HepG2 (cell line): ENCODE results near the gene PROC. TPM values are rescaled to one million over a fixed set of nuclear protein-coding genes. Genes with fewer than 3 reads are reported as not detected.

Source experiments
- ATAC-seq: fragments of 200-7000 bp; cut with Tn5 transposase; 3 replicates; pipeline ENCODE4 v1.9.1; 2020; ENCODE audit warnings: mild to moderate bottlenecking, moderate library complexity
- BruUV-seq: library from RNA; stranded (reverse); fragments of 400-500 nt; replicated peaks from 2 replicates; lab custom pipeline; 2021; lab: Mats Ljungman, UMichigan
- CTCF ChIA-PET: fragments of 300-600 bp; formaldehyde crosslinking; extraction: SDS; loops from one replicate; lab custom pipeline; 2021; ENCODE audit warnings: low total read pairs, inconsistent platforms, low intra/inter-chr PET ratio; lab: Yijun Ruan, JAX
- POLR2A ChIA-PET: fragments of 350-600 bp; sonication (Branson Sonifier 250); formaldehyde crosslinking; loops from one replicate; lab custom pipeline; 2020; ENCODE audit warnings: antibody characterized with exemption, inconsistent platforms; lab: Yijun Ruan, JAX
- DNase-seq: peaks from one replicate; pipeline ENCODE4 v3.0.0-alpha.2; 2015; ENCODE audit warnings: low spot score
- FAIRE-seq: peaks from 3 replicates; lab custom pipeline; 2011; peaks lifted over from hg19 to GRCh38; lab: Jason Lieb, UNC
- H2AFZ ChIP-seq: one replicate; pipeline ENCODE4 v1.6.1; 2011; ENCODE audit warnings: low read length, inconsistent platforms
- H3K27ac ChIP-seq: fragments of 300-600 bp; 3 replicates; pipeline ENCODE4 v1.8.0; 2011; ENCODE audit warnings: mixed run types, mild to moderate bottlenecking, mixed read lengths, low read length, inconsistent platforms; ENCODE audit not compliant: insufficient read depth; ENCODE audit errors: extremely low read length
- H3K27me3 ChIP-seq, 2 experiments: fragments of 200-600 bp in 1 of 2; 2 replicates in 1 of 2; 3 replicates in 1 of 2; pipeline versions ENCODE4 v1.6.0 to v1.8.0; 2011; ENCODE audit warnings: low read length in 2 of 2, mild to moderate bottlenecking in 2 of 2, moderate library complexity in 2 of 2, inconsistent platforms in 1 of 2; ENCODE audit not compliant: insufficient read depth in 2 of 2, control insufficient read depth in 1 of 2
- H3K36me3 ChIP-seq, 2 experiments: fragments of 200-600 bp in 1 of 2; replicated peaks in 1 of 2; 2 replicates in 1 of 2; 3 replicates in 1 of 2; pipeline versions ENCODE4 v1.5.1 to v1.8.0; 2011; ENCODE audit warnings: low read length in 2 of 2, inconsistent platforms in 1 of 2; ENCODE audit not compliant: insufficient read depth in 2 of 2, control insufficient read depth in 1 of 2
- H3K4me1 ChIP-seq: 2 replicates; pipeline ENCODE4 v1.5.1; 2012; ENCODE audit warnings: low read length, inconsistent platforms; ENCODE audit not compliant: insufficient read depth
- H3K4me2 ChIP-seq: 2 replicates; pipeline ENCODE4 v1.6.0; 2011; ENCODE audit warnings: low read depth, low read length, inconsistent platforms
- H3K4me3 ChIP-seq, 3 experiments: fragments of 200-600 bp in 1 of 3; sonication (generic), shearing (Covaris generic) in 1 of 3; replicated peaks in 1 of 3; 2 replicates each; pipeline ENCODE4 v1.5.1; 2011 to 2016; ENCODE audit warnings: low read length in 3 of 3, inconsistent platforms in 2 of 3, low read depth in 2 of 3, mild to moderate bottlenecking in 2 of 3, control low read depth in 1 of 3, mixed read lengths in 1 of 3; ENCODE audit not compliant: insufficient read depth in 1 of 3
- H3K79me2 ChIP-seq: one replicate; pipeline ENCODE4 v1.6.1; 2011; ENCODE audit warnings: low read length, inconsistent platforms; ENCODE audit not compliant: insufficient read depth
- H3K9ac ChIP-seq: 2 replicates; pipeline ENCODE4 v1.6.0; 2011; ENCODE audit warnings: mild to moderate bottlenecking, low read depth, low read length, inconsistent platforms; ENCODE audit not compliant: insufficient read depth
- H3K9me3 ChIP-seq: 2 replicates; pipeline ENCODE4 v1.5.1; 2012; ENCODE audit warnings: mild to moderate bottlenecking, low read length
- H4K20me1 ChIP-seq: 2 replicates; pipeline ENCODE4 v1.6.0; 2011; ENCODE audit warnings: inconsistent platforms, mild to moderate bottlenecking, low read length, moderate library complexity; ENCODE audit not compliant: insufficient read depth
- ATF3 ChIP-seq: sonication (generic); formaldehyde crosslinking; IDR thresholded peaks from 2 replicates; pipeline ENCODE4 v1.4.0; 2020; ENCODE audit warnings: missing genetic modification reagents
- BATF2 ChIP-seq: sonication (generic); formaldehyde crosslinking; IDR thresholded peaks from 2 replicates; pipeline ENCODE4 v1.8.0; 2022; ENCODE audit warnings: mild to moderate bottlenecking, missing genetic modification reagents, moderate library complexity
- EEA1 ChIP-seq: sonication (generic); formaldehyde crosslinking; IDR thresholded peaks from 2 replicates; pipeline ENCODE4 v1.5.1; 2020; ENCODE audit warnings: mild to moderate bottlenecking, missing genetic modification reagents, borderline replicate concordance
- FOXJ3 ChIP-seq: sonication (generic); formaldehyde crosslinking; IDR thresholded peaks from 2 replicates; pipeline ENCODE4 v1.4.0; 2020; ENCODE audit warnings: missing genetic modification reagents, mild to moderate bottlenecking, borderline replicate concordance
- HES4 ChIP-seq: sonication (generic); formaldehyde crosslinking; IDR thresholded peaks from 2 replicates; pipeline ENCODE4 v1.9.0; 2021; ENCODE audit warnings: mild to moderate bottlenecking, missing genetic modification reagents, borderline replicate concordance
- HMGXB4 ChIP-seq, 2 experiments: sonication (generic) in 1 of 2; formaldehyde crosslinking in 1 of 2; IDR thresholded peaks; 2 replicates each; pipeline versions ENCODE4 v1.4.0 to v1.6.1; 2018 to 2020; ENCODE audit warnings: missing genetic modification reagents in 2 of 2, borderline replicate concordance in 1 of 2, low read depth in 1 of 2, mild to moderate bottlenecking in 1 of 2, missing biosample characterization in 1 of 2
- JUND ChIP-seq: sonication (generic); formaldehyde crosslinking; IDR thresholded peaks from 2 replicates; pipeline ENCODE4 v1.8.0; 2022; ENCODE audit warnings: mild to moderate bottlenecking, missing genetic modification reagents
- MXD4 ChIP-seq: IDR thresholded peaks from 2 replicates; pipeline ENCODE4 v1.6.1; 2016; ENCODE audit warnings: mild to moderate bottlenecking, missing biosample characterization, missing genetic modification reagents
- NFIB ChIP-seq: sonication (generic); formaldehyde crosslinking; IDR thresholded peaks from 2 replicates; pipeline ENCODE4 v1.9.0; 2021; ENCODE audit warnings: missing genetic modification reagents, mild to moderate bottlenecking, borderline replicate concordance
- NR0B2 ChIP-seq: sonication (generic); formaldehyde crosslinking; IDR thresholded peaks from 2 replicates; pipeline ENCODE4 v1.4.0; 2020; ENCODE audit warnings: mild to moderate bottlenecking, missing genetic modification reagents
- RXRB ChIP-seq: IDR thresholded peaks from 2 replicates; pipeline ENCODE4 v1.6.1; 2016; ENCODE audit warnings: borderline replicate concordance, missing genetic modification reagents, missing compliant biosample characterization
- SIN3B ChIP-seq: fragments of 150-350 bp; IDR thresholded peaks from 2 replicates; pipeline ENCODE4 v1.6.1; 2014; ENCODE audit warnings: low read length
- THAP11 ChIP-seq: IDR thresholded peaks from 2 replicates; pipeline ENCODE4 v1.6.1; 2016; ENCODE audit warnings: missing biosample characterization, missing genetic modification reagents
- THAP7 ChIP-seq: sonication (generic); formaldehyde crosslinking; IDR thresholded peaks from 2 replicates; pipeline ENCODE4 v1.8.1; 2023; ENCODE audit warnings: mild to moderate bottlenecking, missing genetic modification reagents
- YEATS4 ChIP-seq: sonication (generic); formaldehyde crosslinking; IDR thresholded peaks from 2 replicates; pipeline ENCODE4 v1.4.0; 2020; ENCODE audit warnings: missing genetic modification reagents, borderline replicate concordance
- ZFP37 ChIP-seq: sonication (generic); formaldehyde crosslinking; IDR thresholded peaks from 2 replicates; pipeline ENCODE4 v1.4.0; 2020; ENCODE audit warnings: missing genetic modification reagents, borderline replicate concordance
- ZNF263 ChIP-seq: sonication (generic); formaldehyde crosslinking; IDR thresholded peaks from 2 replicates; pipeline ENCODE4 v1.4.0; 2020; ENCODE audit warnings: missing genetic modification reagents
- ZNF354B ChIP-seq: sonication (generic); formaldehyde crosslinking; IDR thresholded peaks from 2 replicates; pipeline ENCODE4 v1.8.0; 2022; ENCODE audit warnings: mild to moderate bottlenecking, missing genetic modification reagents
- ZNF484 ChIP-seq: sonication (generic); formaldehyde crosslinking; IDR thresholded peaks from 2 replicates; pipeline ENCODE4 v1.5.1; 2020; ENCODE audit warnings: mild to moderate bottlenecking, low read depth, missing genetic modification reagents, borderline replicate concordance
- WGBS: methylation state at CpG from one replicate; pipeline ENCODE4 v1.1.6; 2017; ENCODE audit warnings: low lambda C conversion rate; 5-methylcytosine and 5-hydroxymethylcytosine counted together
- in situ Hi-C: cut with HindIII; loops from 2 replicates; pipeline ENCODE4 v1.10.0; 2017; ENCODE audit warnings: low pct_unique_long_range_greater_than_20kb; ENCODE audit not compliant: extremely low pct_ligation_motif_present
- intact Hi-C: fragments of 100-400 bp; cut with micrococcal nuclease; formaldehyde crosslinking; loops from one replicate; pipeline ENCODE4 v1.10.0; 2022; ENCODE audit not compliant: unreplicated experiment
- polyA plus RNA-seq, 8 experiments: library from polyadenylated mRNA; depleted of rRNA in 3 of 8; stranded (reverse) in 7 of 8; unstranded in 1 of 8; fragments of >200 nt; fragmentation: Illumina TruSeq in 4 of 8; extraction: Trizol in 4 of 8; gene quantifications; 2 replicates each; pipeline versions ENCODE4 v1.2.1 to v1.2.3, GENCODE V29; 2011 to 2016; ENCODE audit warnings: low read depth in 4 of 8, missing spikeins in 1 of 8, mixed read lengths in 1 of 8; ENCODE audit not compliant: insufficient read depth in 1 of 8
- total RNA-seq, 5 experiments: library from RNA; depleted of rRNA; stranded (reverse); fragments of >200 nt; fragmentation: Illumina TruSeq; extraction: Trizol; gene quantifications; 2 replicates each; pipeline ENCODE4 v1.2.3, GENCODE V29; 2016; ENCODE audit warnings: low read depth in 1 of 5

PROC gene
- total and polyA plus RNA-seq, 2 of the 13 experiments (the other 11 are each of a cell fraction or from before 2014, with no cell fraction given) = 134 to 185 TPM

GRCh38 chr2:127415593-127416505 is 2.4 kb upstream of the PROC start:
- FAIRE-seq = no peak
- no peak overlapping the region for H3K4me3 ChIP-seq
- TF ChIP-seq NFIB (CRISPR knock-in tag) (no peak), EEA1 (CRISPR knock-in tag) (no peak; the same call in 1 of the 2 replicates), MXD4 (CRISPR knock-in tag) (no peak), JUND (no peak), BATF2 (peak; percentile 71; the same call in 1 of the 2 replicates), RXRB (CRISPR knock-in tag) (no peak), ZNF484 (CRISPR knock-in tag) (no peak), HMGXB4 (CRISPR knock-in tag; IDR thresholded peaks at IDR 0.05; ENCODE audit: borderline replicate concordance in 1 of 2, low read depth in 1 of 2) (no peak), YEATS4 (no peak), ZNF263 (CRISPR knock-in tag) (no peak), SIN3B (no peak), THAP7 (CRISPR knock-in tag) (peak; percentile 12; the same call in 1 of the 2 replicates), HES4 (CRISPR knock-in tag) (no peak), ATF3 (CRISPR knock-in tag) (0 out of 2 replicates have a peak, but pooled peaks have one; percentile 25), NR0B2 (CRISPR knock-in tag) (no peak), ZFP37 (CRISPR knock-in tag) (no peak), ZNF354B (CRISPR knock-in tag) (no peak), THAP11 (no peak), FOXJ3 (CRISPR knock-in tag) (no peak)

More at GRCh38 chr2:127415593-127416505, 2.4 kb upstream of the PROC start:
- H3K4me1 ChIP-seq = peaks cover 100% of the 10 kb centered on the region
- CTCF ChIA-PET = no interaction called here
- H3K9me3 ChIP-seq = 0 out of 2 replicates have a peak, but pooled peaks cover 5% of the 10 kb centered on the region
- ATAC-seq = no peak
- H3K9ac ChIP-seq = peak overlapping the region; percentile 60; the same call in 1 of the 2 replicates
- peaks cover 1 to 8% of the 10 kb centered on the region in 2 experiments; a peak in 2 of 5 replicates for H3K36me3 ChIP-seq
- no peak for DNase-seq
- in situ Hi-C loops = no loop called here
- 83% methylated on average over 37 of the region's 55 CpGs for WGBS
- peak overlapping the region; percentile 96 for H3K27ac ChIP-seq
- H3K4me2 ChIP-seq = no peak overlapping the region; the same call in 1 of the 2 replicates
- H2AFZ ChIP-seq = no peak overlapping the region
- POLR2A ChIA-PET = interaction anchor here (1.1 to 8.1 kb wide), 9 partner anchors 14 to 111 kb away, joined by 3 to 229 read pairs (median 11); partner anchors contain the start of gene IWS1
- H4K20me1 ChIP-seq = no peaks in the 10 kb centered on the region
- H3K27me3 ChIP-seq = no peaks in the 10 kb centered on the region
- H3K79me2 ChIP-seq = peaks cover 35% of the 10 kb centered on the region
- BruUV-seq = no TSS peak
- intact Hi-C loops = loop anchor here (5.0 kb wide), 1 partner anchor 59 kb away; no protein-coding TSS in a partner anchor
